IMR-90 (cell line): ENCODE results near the gene HOXC13. TPM values are rescaled to one million over a fixed set of nuclear protein-coding genes. Genes with fewer than 3 reads are reported as not detected.

ENCODE experiments used
- ATAC-seq: fragments of 200-7000 bp; cut with Tn5 transposase; 2 replicates; pipeline ENCODE4 v1.9.1; 2020; ENCODE audit warnings: low read depth, mild to moderate bottlenecking, moderate library complexity
- BruUV-seq: library from RNA; stranded (reverse); fragments of 400-500 nt; replicated peaks from 2 replicates; lab custom pipeline; 2021; lab: Mats Ljungman, UMichigan
- CTCF ChIA-PET: fragments of 300-600 bp; formaldehyde crosslinking; extraction: SDS; loops from one replicate; lab custom pipeline; 2021; ENCODE audit warnings: antibody characterized with exemption; lab: Yijun Ruan, JAX
- POLR2A ChIA-PET: fragments of 300-600 bp; sonication (Branson Sonifier 250); formaldehyde crosslinking; loops from one replicate; lab custom pipeline; 2022; ENCODE audit warnings: antibody characterized with exemption; ENCODE audit not compliant: unreplicated experiment; lab: Charles Lee
- DNase-seq: peaks from one replicate; pipeline ENCODE4 v3.0.0; 2013
- H2AFZ ChIP-seq: replicated peaks from 2 replicates; pipeline ENCODE3; 2013; ENCODE audit warnings: low read length, mild to moderate bottlenecking; ENCODE audit not compliant: poor library complexity
- H2AK5ac ChIP-seq: 2 replicates; pipeline ENCODE4 v1.6.1; 2013; ENCODE audit warnings: low read depth, low read length, inconsistent platforms
- H2AK9ac ChIP-seq: replicated peaks from 2 replicates; pipeline ENCODE3; 2013; ENCODE audit warnings: mild to moderate bottlenecking, low read depth, low read length, moderate library complexity; ENCODE audit not compliant: poor library complexity
- H2BK120ac ChIP-seq: 2 replicates; pipeline ENCODE4 v1.6.1; 2013; ENCODE audit warnings: low read depth, low read length, inconsistent platforms
- H2BK15ac ChIP-seq: 3 replicates; pipeline ENCODE4 v1.6.1; 2013; ENCODE audit warnings: low read depth, low read length, inconsistent platforms
- H2BK20ac ChIP-seq: 2 replicates; pipeline ENCODE4 v1.6.1; 2013; ENCODE audit warnings: low read depth, mild to moderate bottlenecking, inconsistent platforms, low read length, moderate library complexity
- H2BK5ac ChIP-seq: 2 replicates; pipeline ENCODE4 v1.6.1; 2013; ENCODE audit warnings: mild to moderate bottlenecking, low read depth, low read length, inconsistent platforms; ENCODE audit not compliant: poor library complexity, severe bottlenecking
- H3K14ac ChIP-seq: replicated peaks from 2 replicates; pipeline ENCODE4 v1.6.1; 2013; ENCODE audit warnings: low read depth, low read length, inconsistent platforms
- H3K18ac ChIP-seq: 2 replicates; pipeline ENCODE4 v1.6.1; 2013; ENCODE audit warnings: low read depth, low read length, control low read depth
- H3K23ac ChIP-seq: 2 replicates; pipeline ENCODE4 v1.6.1; 2013; ENCODE audit warnings: low read depth, low read length, inconsistent platforms
- H3K27ac ChIP-seq: 2 replicates; pipeline ENCODE4 v1.5.1; 2013; ENCODE audit warnings: mild to moderate bottlenecking, control low read depth, low read length; ENCODE audit not compliant: insufficient read depth
- H3K27me3 ChIP-seq: 2 replicates; pipeline ENCODE4 v1.6.1; 2013; ENCODE audit warnings: low read length; ENCODE audit not compliant: control insufficient read depth, insufficient read depth
- H3K36me3 ChIP-seq: 2 replicates; pipeline ENCODE4 v1.6.1; 2013; ENCODE audit warnings: low read length, mixed read lengths; ENCODE audit not compliant: control insufficient read depth, insufficient read depth
- H3K4ac ChIP-seq: 2 replicates; pipeline ENCODE4 v1.6.1; 2013; ENCODE audit warnings: low read depth, low read length, inconsistent platforms
- H3K4me1 ChIP-seq: 2 replicates; pipeline ENCODE4 v1.6.1; 2013; ENCODE audit warnings: low read length, mixed read lengths; ENCODE audit not compliant: control insufficient read depth, insufficient read depth
- H3K4me2 ChIP-seq: 2 replicates; pipeline ENCODE4 v1.6.1; 2013; ENCODE audit warnings: low read depth, mild to moderate bottlenecking, control low read depth, low read length, moderate library complexity
- H3K4me3 ChIP-seq: 2 replicates; pipeline ENCODE4 v1.5.1; 2013; ENCODE audit warnings: low read depth, mild to moderate bottlenecking, control low read depth, low read length, moderate library complexity; ENCODE audit not compliant: insufficient read depth
- H3K56ac ChIP-seq: 2 replicates; pipeline ENCODE4 v1.6.1; 2013; ENCODE audit warnings: low read length, inconsistent platforms; ENCODE audit not compliant: insufficient read depth; ENCODE audit errors: extremely low read depth
- H3K79me1 ChIP-seq, 2 experiments: 2 replicates each; pipeline ENCODE4 v1.6.1; 2013; ENCODE audit warnings: low read length in 2 of 2, inconsistent platforms in 1 of 2, low read depth in 1 of 2
- H3K9ac ChIP-seq: 2 replicates; pipeline ENCODE4 v1.6.1; 2013; ENCODE audit warnings: low read depth, low read length, control low read depth
- H3K9me1 ChIP-seq: 2 replicates; pipeline ENCODE4 v1.6.1; 2013; ENCODE audit warnings: low read length, inconsistent platforms; ENCODE audit not compliant: insufficient read depth
- H3K9me3 ChIP-seq: 2 replicates; pipeline ENCODE4 v1.6.1; 2013; ENCODE audit warnings: low read length; ENCODE audit not compliant: control insufficient read depth, insufficient read depth
- H4K20me1 ChIP-seq: 2 replicates; pipeline ENCODE4 v1.6.1; 2013; ENCODE audit warnings: low read length, inconsistent platforms; ENCODE audit not compliant: insufficient read depth
- H4K5ac ChIP-seq: 2 replicates; pipeline ENCODE4 v1.6.1; 2013; ENCODE audit warnings: mild to moderate bottlenecking, low read depth, low read length, control low read depth
- H4K8ac ChIP-seq, 2 experiments: 2 replicates each; pipeline ENCODE4 v1.6.1; 2013; ENCODE audit warnings: low read depth in 2 of 2, low read length in 2 of 2, control low read depth in 1 of 2, inconsistent platforms in 1 of 2
- H4K91ac ChIP-seq: 2 replicates; pipeline ENCODE4 v1.6.1; 2013; ENCODE audit warnings: low read depth, low read length, inconsistent platforms; ENCODE audit not compliant: insufficient read depth
- ELK1 ChIP-seq: fragments of 150-350 bp; IDR thresholded peaks from 2 replicates; pipeline ENCODE4 v1.6.1; 2016; ENCODE audit warnings: low read depth, mild to moderate bottlenecking, low read length, moderate library complexity, borderline replicate concordance
- POLR2A ChIP-seq: IDR thresholded peaks from 2 replicates; pipeline ENCODE4 v1.6.1; 2012; ENCODE audit warnings: mild to moderate bottlenecking, low read depth, low read length
- RAD21 ChIP-seq: IDR thresholded peaks from 2 replicates; pipeline ENCODE4 v1.6.1; 2012; ENCODE audit warnings: low read length, improper control_type of control experiment
- RCOR1 ChIP-seq: IDR thresholded peaks from 2 replicates; pipeline ENCODE4 v1.6.1; 2012; ENCODE audit warnings: mild to moderate bottlenecking, low read length, improper control_type of control experiment; ENCODE audit not compliant: insufficient replicate concordance
- RFX5 ChIP-seq: IDR thresholded peaks from 2 replicates; pipeline ENCODE4 v1.8.0; 2012; ENCODE audit warnings: low read depth, mild to moderate bottlenecking, low read length, moderate library complexity
- USF2 ChIP-seq: fragments of 150-350 bp; IDR thresholded peaks from 2 replicates; pipeline ENCODE4 v1.6.1; 2017; ENCODE audit warnings: mild to moderate bottlenecking, antibody characterized with exemption, low read length, low read depth
- WGBS, 2 experiments: methylation state at CpG; one replicate each; pipeline versions ENCODE4 v1.1.5 to v1.1.7; 2013; ENCODE audit warnings: missing lambda C conversion rate in 2 of 2; ENCODE audit not compliant: insufficient read length in 1 of 2; ENCODE audit errors: extremely low coverage in 2 of 2; 5-methylcytosine and 5-hydroxymethylcytosine counted together
- dilution Hi-C: fragments of 300-500 bp; cut with HindIII; formaldehyde crosslinking; loops from one replicate; pipeline ENCODE4 v1.14.3; 2018; ENCODE audit warnings: low sequenced_read_pairs; ENCODE audit not compliant: unreplicated experiment
- in situ Hi-C: fragments of 300-500 bp; cut with MboI; formaldehyde crosslinking; loops from 3 replicates; pipeline ENCODE4 v1.14.3; 2019; ENCODE audit warnings: low sequenced_read_pairs, inconsistent platforms, mixed read lengths
- intact Hi-C: fragments of 100-400 bp; cut with micrococcal nuclease; formaldehyde crosslinking; loops from 2 replicates; pipeline ENCODE4 v1.10.0; 2022
- polyA plus RNA-seq, 3 experiments: library from polyadenylated mRNA; depleted of rRNA; stranded (reverse); fragments of >200 nt; gene quantifications; 2 replicates each; pipeline ENCODE4 v1.2.3, GENCODE V29; 2012; ENCODE audit warnings: low replicate concordance in 1 of 3
- total RNA-seq: library from RNA; depleted of rRNA; stranded (reverse); fragments of >200 nt; gene quantifications from 2 replicates; pipeline ENCODE4 v1.2.3, GENCODE V29; 2012

Gene HOXC13
- total and polyA plus RNA-seq, 2 of the 4 experiments (the other 2 are of a cell fraction): not detected

GRCh38 chr12:53985692-53985993 lies 47.0 kb downstream of the HOXC13 start:
- H3K4ac ChIP-seq: no peak overlapping the region
- no peak overlapping the region for H3K23ac ChIP-seq
- H4K5ac ChIP-seq: no peak overlapping the region
- no peaks in the 10 kb centered on the region for H3K79me1 ChIP-seq
- in situ Hi-C loops (no loop called here), dilution Hi-C loops (no loop called here), intact Hi-C loops (loop anchor here (5.0 kb wide), 1 partner anchor 218 kb away; no protein-coding TSS in a partner anchor)
- H2AFZ ChIP-seq: no peak overlapping the region
- no peak overlapping the region for H3K56ac ChIP-seq
- H2AK5ac ChIP-seq: no peak overlapping the region
- H3K4me3 ChIP-seq: no peak overlapping the region
- no peak overlapping the region for H3K9ac ChIP-seq
- H2BK5ac ChIP-seq: no peak overlapping the region
- WGBS, 2 experiments: 7% methylated on average over 13 of the region's 21 CpGs; no CpG with 5 or more reads in 1 of the 2 experiments
- no peaks in the 10 kb centered on the region for H3K36me3 ChIP-seq
- no peak overlapping the region for H4K8ac ChIP-seq
- BruUV-seq: no TSS peak
- no peak overlapping the region for H3K27ac ChIP-seq
- H3K14ac ChIP-seq: no peak overlapping the region
- ChIA-PET CTCF (interaction anchor here (1.0 to 1.3 kb wide), 2 partner anchors 14 to 216 kb away, joined by 5 to 9 read pairs; partner anchors contain the start of gene HOXC9), POLR2A (interaction anchor here (0.6 kb wide), 1 partner anchor 248 kb away, joined by 3 read pairs; no protein-coding TSS in a partner anchor)
- no peak overlapping the region for H2BK120ac ChIP-seq
- no peak for TF ChIP-seq ELK1
- TF ChIP-seq USF2: no peak
- TF ChIP-seq POLR2A: no peak
- no peak for TF ChIP-seq RFX5
- TF ChIP-seq RCOR1: no peak
- TF ChIP-seq RAD21: no peak
- H4K20me1 ChIP-seq: no peaks in the 10 kb centered on the region
- ATAC-seq: no peak
- no peak overlapping the region for H3K18ac ChIP-seq
- H3K9me1 ChIP-seq: no peaks in the 10 kb centered on the region
- no peak for DNase-seq
- H2BK20ac ChIP-seq: no peak overlapping the region
- 0 out of 2 replicates have a peak, but pooled peaks cover 2% of the 10 kb centered on the region for H3K4me1 ChIP-seq
- no peak overlapping the region for H2AK9ac ChIP-seq
- peaks cover 5% of the 10 kb centered on the region for H3K9me3 ChIP-seq
- H3K27me3 ChIP-seq: peaks cover 96% of the 10 kb centered on the region
- no peak overlapping the region for H3K4me2 ChIP-seq
- no peak overlapping the region for H2BK15ac ChIP-seq
- no peak overlapping the region for H4K91ac ChIP-seq
